Measurements from ENCODE around the gene MYO1D. TPM values are rescaled to one million over a fixed set of nuclear protein-coding genes. Genes with fewer than 3 reads are reported as not detected.

MYO1D gene
- total and polyA plus RNA-seq, 2 of the 13 experiments (the other 11 are each of a cell fraction or from before 2014, with no cell fraction given), result 13.2 to 17.3 TPM

GRCh38 chr17:32491371-32492263, 385.3 kb downstream of the MYO1D start:
- Histone ChIP-seq H3K36me3 (replicated peaks in 1 of 2; ENCODE audit: control insufficient read depth in 1 of 2, insufficient read depth in 2 of 2, low read length in 2 of 2) (peaks cover 2 to 4% of the 10 kb centered on the region in 2 experiments; a peak in 2 of 5 replicates), H4K20me1 (ENCODE audit: insufficient read depth, low read length) (no peaks in the 10 kb centered on the region), H3K4me2 (ENCODE audit: low read depth, low read length) (no peak overlapping the region), H3K4me1 (ENCODE audit: insufficient read depth, low read length) (peaks cover 25% of the 10 kb centered on the region), H3K9me3 (ENCODE audit: low read length) (no peaks in the 10 kb centered on the region), H3K79me2 (ENCODE audit: insufficient read depth, low read length) (no peaks in the 10 kb centered on the region), H3K27ac (ENCODE audit: extremely low read length, insufficient read depth, low read length) (no peak overlapping the region), H3K27me3 (ENCODE audit: control insufficient read depth in 1 of 2, insufficient read depth in 2 of 2, low read length in 2 of 2) (no peaks in the 10 kb centered on the region), H3K4me3 (replicated peaks in 1 of 3; ENCODE audit: insufficient read depth in 1 of 3, low read depth in 2 of 3, low read length in 3 of 3) (no peak overlapping the region), H3K9ac (ENCODE audit: insufficient read depth, low read depth, low read length) (no peak overlapping the region), H2AFZ (ENCODE audit: low read length) (no peak overlapping the region)
- TF ChIP-seq IRX3 (CRISPR knock-in tag; IDR thresholded peaks at IDR 0.05; ENCODE audit: borderline replicate concordance, low read depth) (no peak), AGO2 (optimal IDR thresholded peaks at IDR 0.05; ENCODE audit: low read depth, low read length) (peak; percentile 84), ZNF687 (CRISPR knock-in tag; IDR thresholded peaks at IDR 0.05) (no peak)
- ChIA-PET CTCF (ENCODE audit: low intra/inter-chr PET ratio, low total read pairs) (no interaction called here), POLR2A (interaction anchor here (1.1 kb wide), 1 partner anchor 48 kb away, joined by 3 read pairs; the partner anchor contains the start of gene PSMD11)
- DNase-seq (ENCODE audit: low spot score) (no peak), FAIRE-seq (no peak), ATAC-seq (no peak)
- in situ Hi-C loops (cut with HindIII; ENCODE audit: extremely low pct_ligation_motif_present, low pct_unique_long_range_greater_than_20kb) (no loop called here), intact Hi-C loops (cut with micrococcal nuclease; ENCODE audit: unreplicated experiment) (no loop called here)
- BruUV-seq (replicated peaks), result no TSS peak
- 96% methylated on average over 3 of the region's 21 CpGs for WGBS (ENCODE audit: low lambda C conversion rate)

All from HepG2 (cell line).